ENCODE results near the gene ZNHIT6.

The ZNHIT6 gene

DNA sequence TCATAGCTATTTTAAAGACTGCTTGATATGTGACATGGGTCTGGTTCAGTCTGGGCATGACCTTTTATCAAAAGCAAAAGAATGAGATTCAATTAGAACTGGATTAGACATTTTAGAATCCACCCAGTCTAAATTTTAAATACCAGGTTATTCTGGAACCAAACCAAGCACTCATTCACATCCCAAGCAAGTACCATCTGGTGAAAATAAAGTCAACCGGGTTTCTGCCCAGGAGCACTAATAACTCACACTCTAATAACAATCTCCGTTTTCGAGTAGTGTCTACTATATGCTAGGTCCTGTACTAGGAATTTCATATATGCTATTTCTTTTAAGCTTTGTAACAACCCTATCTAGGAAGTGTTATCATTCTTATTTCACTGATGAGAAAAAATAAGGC, 30.6 kb downstream of the ZNHIT6 start:
- Histone ChIP-seq H3K27ac (ENCODE audit: low read depth, low read length, poor library complexity, severe bottlenecking) (no peak overlapping the region), H3K9me2 (ENCODE audit: low read depth, low read length) (no peaks in the 10 kb centered on the region), H2AFZ (ENCODE audit: low read length) (no peak overlapping the region), H3K79me2 (ENCODE audit: insufficient read depth, low read length) (no peaks in the 10 kb centered on the region; the same call in 1 of the 2 replicates), H3F3A (ENCODE audit: insufficient read depth, low read length) (no peaks in the 10 kb centered on the region; the same call in 1 of the 2 replicates), H3K9me3 (ENCODE audit: low read length) (no peaks in the 10 kb centered on the region), H3K4me3 (ENCODE audit: low read depth, low read length, poor library complexity, severe bottlenecking) (no peak overlapping the region), H3K27me3 (ENCODE audit: insufficient read depth, low read length) (no peaks in the 10 kb centered on the region), H4K20me1 (ENCODE audit: insufficient read depth, low read length) (no peaks in the 10 kb centered on the region), H3K4me2 (ENCODE audit: low read length) (no peak overlapping the region), H3K36me3 (ENCODE audit: insufficient read depth, low read length) (peaks cover 72% of the 10 kb centered on the region; the same call in 1 of the 2 replicates), H3K9ac (ENCODE audit: low read length) (no peak overlapping the region), H3K4me1 (ENCODE audit: insufficient read depth, low read length, severe bottlenecking) (no peaks in the 10 kb centered on the region)
- TF ChIP-seq, protein P1, sequence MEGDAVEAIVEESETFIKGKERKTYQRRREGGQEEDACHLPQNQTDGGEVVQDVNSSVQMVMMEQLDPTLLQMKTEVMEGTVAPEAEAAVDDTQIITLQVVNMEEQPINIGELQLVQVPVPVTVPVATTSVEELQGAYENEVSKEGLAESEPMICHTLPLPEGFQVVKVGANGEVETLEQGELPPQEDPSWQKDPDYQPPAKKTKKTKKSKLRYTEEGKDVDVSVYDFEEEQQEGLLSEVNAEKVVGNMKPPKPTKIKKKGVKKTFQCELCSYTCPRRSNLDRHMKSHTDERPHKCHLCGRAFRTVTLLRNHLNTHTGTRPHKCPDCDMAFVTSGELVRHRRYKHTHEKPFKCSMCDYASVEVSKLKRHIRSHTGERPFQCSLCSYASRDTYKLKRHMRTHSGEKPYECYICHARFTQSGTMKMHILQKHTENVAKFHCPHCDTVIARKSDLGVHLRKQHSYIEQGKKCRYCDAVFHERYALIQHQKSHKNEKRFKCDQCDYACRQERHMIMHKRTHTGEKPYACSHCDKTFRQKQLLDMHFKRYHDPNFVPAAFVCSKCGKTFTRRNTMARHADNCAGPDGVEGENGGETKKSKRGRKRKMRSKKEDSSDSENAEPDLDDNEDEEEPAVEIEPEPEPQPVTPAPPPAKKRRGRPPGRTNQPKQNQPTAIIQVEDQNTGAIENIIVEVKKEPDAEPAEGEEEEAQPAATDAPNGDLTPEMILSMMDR (IDR thresholded peaks at IDR 0.05; ENCODE audit: low read length): no peak
- no peak for TF ChIP-seq EZH2 (IDR thresholded peaks at IDR 0.05; ENCODE audit: borderline replicate concordance, low read length)

DNA sequence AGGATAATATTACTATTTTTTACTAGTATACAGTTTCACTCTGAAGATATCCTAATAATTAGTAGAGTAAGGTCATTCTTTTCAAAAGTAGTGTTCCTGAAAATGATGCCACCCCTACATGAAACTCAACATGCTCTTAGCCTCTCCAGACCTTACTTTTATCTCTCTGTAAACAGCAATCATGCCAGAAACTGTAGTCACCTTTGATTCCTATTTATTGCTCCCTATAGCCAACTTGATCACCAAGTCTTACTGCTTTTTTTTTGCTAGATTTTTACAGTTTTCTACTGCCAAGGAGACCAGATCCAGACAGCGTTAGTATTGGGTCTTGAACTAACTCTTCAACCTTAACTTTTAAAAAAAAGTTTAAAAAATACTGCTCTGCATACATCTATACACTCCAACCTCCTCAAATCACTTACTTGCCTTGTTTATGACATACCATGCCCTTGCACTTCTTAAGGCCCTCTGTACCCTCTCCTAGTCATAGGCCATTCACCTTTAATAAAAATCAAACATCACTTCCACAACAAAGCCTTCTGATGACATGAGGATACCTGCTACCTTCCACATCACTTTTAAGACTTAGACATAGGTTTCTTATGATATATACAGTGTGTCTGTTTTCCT, 36.1 kb downstream of the ZNHIT6 start:
- no peak overlapping the region for H3K9ac ChIP-seq (ENCODE audit: low read length)
- no peak overlapping the region for H3K4me2 ChIP-seq (ENCODE audit: low read length)
- no peaks in the 10 kb centered on the region for H3K27me3 ChIP-seq (ENCODE audit: insufficient read depth, low read length)
- no peaks in the 10 kb centered on the region for H4K20me1 ChIP-seq (ENCODE audit: insufficient read depth, low read length)
- no peaks in the 10 kb centered on the region for H3K4me1 ChIP-seq (ENCODE audit: insufficient read depth, low read length, severe bottlenecking)
- H3K9me3 ChIP-seq (ENCODE audit: low read length): no peaks in the 10 kb centered on the region
- H3F3A ChIP-seq (ENCODE audit: insufficient read depth, low read length): no peaks in the 10 kb centered on the region
- no peaks in the 10 kb centered on the region for H3K9me2 ChIP-seq (ENCODE audit: low read depth, low read length)
- H3K36me3 ChIP-seq (ENCODE audit: insufficient read depth, low read length): peaks cover 65% of the 10 kb centered on the region
- H3K4me3 ChIP-seq (ENCODE audit: low read depth, low read length, poor library complexity, severe bottlenecking): no peak overlapping the region
- no peak for TF ChIP-seq EZH2 (IDR thresholded peaks at IDR 0.05; ENCODE audit: borderline replicate concordance, low read length)
- TF ChIP-seq, protein P1 (IDR thresholded peaks at IDR 0.05; ENCODE audit: low read length): no peak
- no peak overlapping the region for H2AFZ ChIP-seq (ENCODE audit: low read length)
- H3K79me2 ChIP-seq (ENCODE audit: insufficient read depth, low read length): no peaks in the 10 kb centered on the region
- no peak overlapping the region for H3K27ac ChIP-seq (ENCODE audit: low read depth, low read length, poor library complexity, severe bottlenecking)

GRCh38 chr1:85665932-85666331, 42.3 kb downstream of the ZNHIT6 start:
- H3K36me3 ChIP-seq (ENCODE audit: insufficient read depth, low read length): peaks cover 32% of the 10 kb centered on the region
- no peaks in the 10 kb centered on the region for H4K20me1 ChIP-seq (ENCODE audit: insufficient read depth, low read length)
- H3K79me2 ChIP-seq (ENCODE audit: insufficient read depth, low read length): no peaks in the 10 kb centered on the region
- H3K4me2 ChIP-seq (ENCODE audit: low read length): no peak overlapping the region
- no peaks in the 10 kb centered on the region for H3K4me1 ChIP-seq (ENCODE audit: insufficient read depth, low read length, severe bottlenecking)
- no peak overlapping the region for H2AFZ ChIP-seq (ENCODE audit: low read length)
- no peak overlapping the region for H3K4me3 ChIP-seq (ENCODE audit: low read depth, low read length, poor library complexity, severe bottlenecking)
- H3K27me3 ChIP-seq (ENCODE audit: insufficient read depth, low read length): no peaks in the 10 kb centered on the region
- H3F3A ChIP-seq (ENCODE audit: insufficient read depth, low read length): no peaks in the 10 kb centered on the region
- no peak overlapping the region for H3K9ac ChIP-seq (ENCODE audit: low read length)
- no peak for TF ChIP-seq EZH2 (IDR thresholded peaks at IDR 0.05; ENCODE audit: borderline replicate concordance, low read length)
- TF ChIP-seq, protein P1 (IDR thresholded peaks at IDR 0.05; ENCODE audit: low read length): no peak
- no peaks in the 10 kb centered on the region for H3K9me3 ChIP-seq (ENCODE audit: low read length)
- H3K27ac ChIP-seq (ENCODE audit: low read depth, low read length, poor library complexity, severe bottlenecking): no peak overlapping the region
- H3K9me2 ChIP-seq (ENCODE audit: low read depth, low read length): no peaks in the 10 kb centered on the region

Data from OCI-LY1 (cell line).